HG03520 (cell line): ENCODE measurements around the gene GDF2.

ENCODE experiments used
- ATAC-seq: cut with Tn5 transposase; IDR thresholded peaks from one replicate; pipeline ENCODE4 v1.9.1; 2021; ENCODE audit warnings: mild to moderate bottlenecking, moderate library complexity; ENCODE audit not compliant: unreplicated experiment

Gene GDF2

DNA sequence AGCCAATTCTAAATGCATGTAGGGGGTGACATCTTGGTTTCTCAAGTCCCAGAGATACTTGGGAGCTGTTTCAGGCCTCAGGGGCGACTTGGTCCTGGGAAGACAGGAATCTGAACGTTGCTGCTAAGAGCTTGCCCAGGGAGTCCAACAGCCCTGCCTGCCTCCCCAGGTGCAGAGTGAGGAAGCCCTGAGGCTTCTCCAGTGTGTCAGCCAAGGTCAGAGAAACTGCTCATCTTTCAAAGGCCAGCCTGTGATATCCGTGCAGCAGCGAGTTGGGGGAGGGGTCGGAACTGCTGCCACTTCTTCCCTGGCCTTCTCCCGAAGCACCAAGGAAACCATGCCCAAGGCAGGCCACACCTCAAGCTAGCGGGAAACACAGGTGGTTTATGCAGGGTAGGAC is 9.7 kb downstream of the GDF2 start:
- ATAC-seq, result no peak

GRCh38 chr10:47332371-47332770 is 10.1 kb downstream of the GDF2 start:
- no peak for ATAC-seq

DNA sequence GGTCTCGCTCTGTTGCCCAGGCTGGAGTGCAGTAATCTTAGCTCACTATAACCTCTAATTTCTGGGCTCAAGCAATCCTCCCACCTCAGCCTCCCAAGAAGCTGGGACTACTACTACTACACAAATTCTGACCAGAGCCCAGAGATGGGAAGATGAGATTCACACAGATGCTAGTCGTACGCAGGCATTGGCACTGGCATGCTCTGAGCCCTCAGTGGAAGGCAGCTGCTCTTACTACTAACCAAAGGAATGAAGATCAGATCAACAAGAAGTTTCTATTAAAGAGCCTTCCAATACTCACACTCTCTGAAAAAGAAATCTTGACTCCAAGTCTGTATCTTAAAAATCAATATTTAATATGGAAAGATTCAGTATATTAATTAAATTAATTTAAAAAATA is 10.7 kb downstream of the GDF2 start:
- no peak for ATAC-seq

DNA sequence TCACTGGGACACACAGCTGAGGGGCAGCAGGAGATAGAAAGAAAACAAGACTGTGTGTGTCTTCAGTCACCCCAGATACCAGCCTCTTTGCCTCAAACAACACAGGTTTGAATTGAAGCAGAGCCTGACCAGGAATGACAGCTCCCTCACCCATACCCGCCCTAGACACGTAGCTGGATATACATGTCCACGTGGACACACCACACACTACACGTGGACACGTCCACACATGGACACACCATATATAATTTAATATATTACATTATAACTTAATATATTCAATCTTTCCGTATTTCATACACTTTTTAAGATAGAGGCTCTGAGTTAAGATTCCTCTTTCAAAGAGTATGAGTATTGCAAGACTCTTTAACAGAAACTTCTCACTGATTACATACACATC is 11.3 kb downstream of the GDF2 start:
- no peak for ATAC-seq

DNA sequence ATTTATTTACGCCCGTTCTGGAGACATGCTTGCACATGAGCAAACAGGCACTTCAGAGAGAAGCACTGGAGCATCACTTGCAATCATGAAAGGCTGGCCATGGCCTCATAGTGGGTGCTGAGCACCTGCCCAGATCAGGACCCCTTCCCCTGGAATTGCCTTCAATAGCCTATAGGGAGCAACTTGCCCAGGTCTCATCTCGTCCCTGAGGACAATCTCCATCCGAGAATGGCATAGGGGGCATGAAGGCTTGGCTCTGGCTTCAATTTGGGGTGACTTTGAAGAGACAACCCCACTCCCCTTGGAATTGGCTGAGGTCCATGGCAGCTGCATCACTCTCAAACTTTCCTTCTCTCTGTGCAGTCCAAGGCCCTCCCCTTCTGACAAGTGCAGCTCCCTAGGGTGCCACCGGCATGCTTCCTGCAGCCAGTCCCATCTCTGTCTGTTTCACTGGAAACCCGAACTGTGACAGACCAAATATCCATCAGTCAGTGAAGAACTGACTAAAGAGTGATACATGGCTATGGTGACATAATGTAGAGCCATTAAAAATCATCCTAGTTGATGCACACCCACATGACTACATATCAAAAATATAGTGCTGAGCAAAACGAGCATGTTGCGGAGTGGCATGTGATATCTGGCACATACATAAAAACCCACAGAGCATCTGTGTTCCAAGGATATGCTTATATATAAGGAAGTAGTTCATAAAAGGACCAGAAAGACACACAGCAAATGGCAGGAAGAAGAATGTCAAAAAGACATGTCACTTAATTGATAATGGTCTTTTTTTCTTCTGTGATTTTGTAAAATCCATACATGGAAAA is 12.4 kb downstream of the GDF2 start:
- ATAC-seq, result no peak

DNA sequence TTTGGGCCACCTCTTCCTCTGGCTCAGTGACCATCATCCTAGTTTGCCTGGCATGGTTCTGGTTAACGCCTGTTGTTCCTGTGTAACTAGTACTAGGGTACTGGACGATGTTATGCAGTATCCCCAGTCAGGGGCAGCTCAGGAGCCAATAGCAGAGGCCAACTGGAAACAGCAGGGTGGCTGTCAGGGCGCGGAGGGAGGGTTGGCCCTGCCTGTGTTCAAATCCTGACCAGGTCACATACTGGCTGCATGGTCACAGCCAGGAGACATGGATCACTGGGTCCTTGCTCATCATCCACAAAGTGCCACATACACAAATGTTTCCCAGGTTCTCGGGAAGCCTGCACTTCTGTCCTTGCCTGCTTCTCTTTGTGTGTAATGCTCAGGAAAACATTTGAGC is 13.7 kb downstream of the GDF2 start:
- no peak for ATAC-seq

DNA sequence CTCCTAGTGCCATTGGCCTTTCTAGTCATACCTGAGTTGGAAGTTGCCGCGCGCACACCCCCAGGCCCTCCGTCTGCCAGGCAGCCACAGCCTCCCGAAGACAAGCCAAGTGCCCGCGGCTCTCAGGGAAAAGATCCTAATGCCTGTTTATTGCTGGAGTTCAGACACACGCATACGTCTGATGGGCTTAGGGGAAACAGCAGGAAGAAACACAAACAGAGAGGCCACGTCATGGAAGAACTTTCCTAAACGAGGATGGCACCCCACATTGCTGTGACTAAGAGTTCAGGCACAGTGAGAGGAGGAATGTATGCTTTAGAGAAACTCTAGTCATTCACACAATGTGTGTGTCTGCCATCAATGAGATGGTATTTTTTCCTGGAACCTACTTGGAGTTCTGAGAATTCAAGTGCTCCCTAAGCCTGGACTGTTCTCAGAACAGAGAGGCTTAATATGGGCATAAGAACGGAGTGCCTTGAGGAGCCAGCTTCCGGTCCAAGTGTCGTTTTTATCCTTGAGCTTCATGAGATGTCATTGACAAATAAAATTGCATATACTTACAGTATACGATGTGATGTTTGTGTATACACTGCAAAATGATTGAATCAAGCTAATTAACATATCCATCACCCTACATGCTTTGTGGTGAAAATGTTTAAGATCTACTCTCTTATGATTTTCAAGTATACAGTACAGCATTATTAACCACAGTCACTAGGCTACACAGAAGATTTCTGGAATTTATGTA is 14.3 kb downstream of the GDF2 start:
- ATAC-seq, result no peak

DNA sequence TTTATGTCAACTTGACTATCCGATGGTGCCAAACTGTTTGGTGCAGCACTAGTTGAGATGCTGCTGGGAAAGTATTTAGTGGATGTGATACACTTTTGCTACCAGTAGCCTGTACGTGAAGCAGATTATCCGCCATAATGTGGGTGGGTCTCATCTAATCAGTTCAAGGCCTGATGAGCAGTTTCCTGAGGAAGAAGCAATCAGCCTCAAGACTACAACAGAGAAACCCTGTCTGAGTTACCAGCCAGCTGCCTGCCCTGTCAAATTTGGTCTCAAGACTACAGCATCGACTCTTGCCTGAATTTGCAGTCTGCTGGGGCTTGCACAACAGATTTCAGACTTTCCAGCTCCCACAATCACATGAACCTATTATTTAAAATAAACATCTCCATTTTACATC is 15.1 kb downstream of the GDF2 start:
- no peak for ATAC-seq

- ATAC-seq, result no peak
These were observed 17.0 kb downstream of the GDF2 start for GRCh38 chr10:47339186-47339735.

DNA sequence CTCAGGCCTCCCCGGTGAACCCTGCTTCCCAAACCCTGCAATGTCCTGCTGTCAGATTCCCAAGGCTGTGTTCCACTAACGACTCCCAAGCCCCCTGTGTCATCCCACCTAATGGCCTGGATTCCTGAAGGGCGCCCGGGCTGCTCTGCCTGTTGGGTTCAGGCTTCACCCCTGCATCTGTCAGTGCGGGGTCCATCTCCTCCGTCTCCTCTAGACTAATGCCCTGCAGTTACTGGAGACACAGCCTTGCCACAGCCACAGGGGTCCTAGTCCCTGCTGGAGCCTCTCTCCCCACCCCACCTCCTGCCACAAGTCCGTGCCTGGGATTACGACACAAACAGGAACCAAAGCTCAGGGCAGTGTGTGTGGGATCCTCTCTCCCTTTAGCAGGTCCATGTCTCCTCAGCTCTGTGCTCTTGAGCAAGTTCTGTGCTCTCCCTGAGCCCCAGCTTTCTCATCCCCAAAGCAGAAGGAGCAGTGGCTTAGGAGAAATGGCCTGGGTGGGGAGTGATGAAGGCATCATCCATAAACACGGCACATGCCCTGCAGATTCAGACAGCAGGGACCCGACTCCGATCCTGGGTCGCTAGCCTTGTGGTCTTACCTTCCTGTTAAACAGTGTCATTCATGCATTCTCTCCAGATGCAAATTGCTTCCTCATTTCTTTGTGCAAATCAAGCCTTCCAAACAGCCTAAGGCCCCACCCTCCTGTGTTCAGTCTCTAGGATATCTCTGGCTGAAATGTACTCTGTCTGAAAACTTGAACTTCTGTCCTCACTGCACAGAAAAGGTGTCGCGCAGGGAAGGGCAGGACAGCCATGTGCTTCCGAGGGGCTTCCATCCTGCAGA is 17.7 kb downstream of the GDF2 start:
- ATAC-seq, result no peak

GRCh38 chr10:47340608-47341170 is 18.4 kb downstream of the GDF2 start:
- ATAC-seq, result peak; percentile 50

GRCh38 chr10:47344996-47345870 is 23.0 kb downstream of the GDF2 start:
- no peak for ATAC-seq

- no peak for ATAC-seq
These were observed 24.5 kb downstream of the GDF2 start for GRCh38 chr10:47346581-47347302.

- ATAC-seq, result no peak
These were observed 25.0 kb downstream of the GDF2 start for GRCh38 chr10:47347303-47347675.

GRCh38 chr10:47348138-47348651 is 25.9 kb downstream of the GDF2 start, which contains the start of gene RBP3:
Gene RBP3, plus strand, starts transcription at chr10:47348363. Its CDS starts 122 bp downstream, at chr10:47348485.
- no peak for ATAC-seq

DNA sequence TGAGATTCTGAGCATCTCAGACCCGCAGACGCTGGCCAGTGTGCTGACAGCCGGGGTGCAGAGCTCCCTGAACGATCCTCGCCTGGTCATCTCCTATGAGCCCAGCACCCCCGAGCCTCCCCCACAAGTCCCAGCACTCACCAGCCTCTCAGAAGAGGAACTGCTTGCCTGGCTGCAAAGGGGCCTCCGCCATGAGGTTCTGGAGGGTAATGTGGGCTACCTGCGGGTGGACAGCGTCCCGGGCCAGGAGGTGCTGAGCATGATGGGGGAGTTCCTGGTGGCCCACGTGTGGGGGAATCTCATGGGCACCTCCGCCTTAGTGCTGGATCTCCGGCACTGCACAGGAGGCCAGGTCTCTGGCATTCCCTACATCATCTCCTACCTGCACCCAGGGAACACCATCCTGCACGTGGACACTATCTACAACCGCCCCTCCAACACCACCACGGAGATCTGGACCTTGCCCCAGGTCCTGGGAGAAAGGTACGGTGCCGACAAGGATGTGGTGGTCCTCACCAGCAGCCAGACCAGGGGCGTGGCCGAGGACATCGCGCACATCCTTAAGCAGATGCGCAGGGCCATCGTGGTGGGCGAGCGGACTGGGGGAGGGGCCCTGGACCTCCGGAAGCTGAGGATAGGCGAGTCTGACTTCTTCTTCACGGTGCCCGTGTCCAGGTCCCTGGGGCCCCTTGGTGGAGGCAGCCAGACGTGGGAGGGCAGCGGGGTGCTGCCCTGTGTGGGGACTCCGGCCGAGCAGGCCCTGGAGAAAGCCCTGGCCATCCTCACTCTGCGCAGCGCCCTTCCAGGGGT is 26.6 kb downstream of the GDF2 start:
- no peak for ATAC-seq

- no peak for ATAC-seq
These were observed 27.3 kb downstream of the GDF2 start for GRCh38 chr10:47349516-47349915.

- no peak for ATAC-seq
These were observed 27.7 kb downstream of the GDF2 start for GRCh38 chr10:47349941-47350371.
